ENCODE measurements around the gene PIP5K1B. TPM values are rescaled to one million over a fixed set of nuclear protein-coding genes. Genes with fewer than 3 reads are reported as not detected.
"Not testable (repeated sequence)": the region's sequence is repeated elsewhere in the genome, so short reads cannot be mapped to it uniquely, and the experiment has no call there.

PIP5K1B gene
- total RNA-seq, 6 donors from 2014 or later, result 22.4 to 76.8 (median 47.2) TPM

DNA sequence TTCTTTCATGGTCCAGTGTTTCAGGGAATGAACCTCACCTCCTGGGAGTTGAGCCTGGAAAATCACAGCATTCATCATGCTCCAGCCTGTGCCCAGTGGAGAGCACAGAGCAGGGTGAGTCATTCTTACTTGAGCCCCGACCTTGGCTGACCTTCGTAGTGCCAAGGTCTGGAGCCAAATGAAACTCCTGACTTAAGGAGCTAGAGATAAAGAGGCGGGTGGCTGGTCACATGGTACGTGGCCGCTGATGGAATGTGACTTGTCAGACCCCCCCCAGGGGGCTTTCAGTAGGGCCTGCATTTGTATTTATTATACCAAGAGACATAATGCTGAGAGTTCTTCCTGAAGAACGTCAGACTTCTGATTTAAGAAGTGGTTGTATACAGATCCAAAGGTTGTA lies 15.0 kb upstream of the PIP5K1B start:
- TF ChIP-seq, protein P1, sequence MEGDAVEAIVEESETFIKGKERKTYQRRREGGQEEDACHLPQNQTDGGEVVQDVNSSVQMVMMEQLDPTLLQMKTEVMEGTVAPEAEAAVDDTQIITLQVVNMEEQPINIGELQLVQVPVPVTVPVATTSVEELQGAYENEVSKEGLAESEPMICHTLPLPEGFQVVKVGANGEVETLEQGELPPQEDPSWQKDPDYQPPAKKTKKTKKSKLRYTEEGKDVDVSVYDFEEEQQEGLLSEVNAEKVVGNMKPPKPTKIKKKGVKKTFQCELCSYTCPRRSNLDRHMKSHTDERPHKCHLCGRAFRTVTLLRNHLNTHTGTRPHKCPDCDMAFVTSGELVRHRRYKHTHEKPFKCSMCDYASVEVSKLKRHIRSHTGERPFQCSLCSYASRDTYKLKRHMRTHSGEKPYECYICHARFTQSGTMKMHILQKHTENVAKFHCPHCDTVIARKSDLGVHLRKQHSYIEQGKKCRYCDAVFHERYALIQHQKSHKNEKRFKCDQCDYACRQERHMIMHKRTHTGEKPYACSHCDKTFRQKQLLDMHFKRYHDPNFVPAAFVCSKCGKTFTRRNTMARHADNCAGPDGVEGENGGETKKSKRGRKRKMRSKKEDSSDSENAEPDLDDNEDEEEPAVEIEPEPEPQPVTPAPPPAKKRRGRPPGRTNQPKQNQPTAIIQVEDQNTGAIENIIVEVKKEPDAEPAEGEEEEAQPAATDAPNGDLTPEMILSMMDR (IDR thresholded peaks at IDR 0.05), result no peak
- peak in 1 of 2 donors; percentile 47 for TF ChIP-seq POLR2AphosphoS5 (IDR thresholded peaks at IDR 0.05)
- TF ChIP-seq EP300 (IDR thresholded peaks at IDR 0.05), result peak in 1 of 4 donors; percentile 46
- peaks cover 0 to 4% (median 0%) of the 10 kb centered on the region in 4 donors for H3K4me1 ChIP-seq
- no peaks in the 10 kb centered on the region for H3K9me3 ChIP-seq
- H3K27me3 ChIP-seq, result no peaks in the 10 kb centered on the region
- no peaks in the 10 kb centered on the region for H3K36me3 ChIP-seq
- ATAC-seq (ENCODE audit: low FRiP score in 2 of 2), result peak; percentile 54 to 84
- 43 to 59% methylated on average over 6 of the region's 6 CpGs for WGBS, 2 donors
- peak in 1 of 2 donors; percentile 87 for DNase-seq
- H3K27ac ChIP-seq, result no peak overlapping the region
- no peak overlapping the region for H3K4me3 ChIP-seq

DNA sequence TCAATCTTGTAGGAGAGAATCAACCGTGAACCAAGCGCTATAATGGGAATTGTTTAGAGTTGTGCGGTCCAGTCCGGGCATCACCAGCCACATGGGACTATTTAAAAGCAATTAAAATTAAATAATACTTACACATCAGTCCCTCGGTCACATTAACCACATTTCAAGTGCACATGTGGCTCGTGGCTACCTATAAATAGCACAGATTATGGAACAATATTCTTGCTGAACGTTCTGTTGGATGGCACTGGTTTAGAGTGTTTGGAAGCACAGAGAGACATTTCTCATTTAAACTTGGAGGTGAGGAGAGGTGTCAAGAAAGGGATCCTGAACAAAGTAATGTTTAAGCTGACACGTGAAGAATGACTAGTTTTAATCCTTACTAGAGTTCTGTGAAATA lies 12.5 kb upstream of the PIP5K1B start:
- no peaks in the 10 kb centered on the region for H3K27me3 ChIP-seq
- ATAC-seq (ENCODE audit: low FRiP score in 2 of 2) (no peak), DNase-seq (no peak)
- TF ChIP-seq POLR2A (IDR thresholded peaks at IDR 0.05), result no peak
- H3K36me3 ChIP-seq, result no peaks in the 10 kb centered on the region
- H3K9me3 ChIP-seq, result no peaks in the 10 kb centered on the region
- 78 to 80% methylated on average over 8 of the region's 8 CpGs for WGBS, 2 donors
- H3K27ac ChIP-seq, result no peak overlapping the region
- peaks cover 0 to 4% (median 0%) of the 10 kb centered on the region in 4 donors for H3K4me1 ChIP-seq
- H3K4me3 ChIP-seq, result no peak overlapping the region

DNA sequence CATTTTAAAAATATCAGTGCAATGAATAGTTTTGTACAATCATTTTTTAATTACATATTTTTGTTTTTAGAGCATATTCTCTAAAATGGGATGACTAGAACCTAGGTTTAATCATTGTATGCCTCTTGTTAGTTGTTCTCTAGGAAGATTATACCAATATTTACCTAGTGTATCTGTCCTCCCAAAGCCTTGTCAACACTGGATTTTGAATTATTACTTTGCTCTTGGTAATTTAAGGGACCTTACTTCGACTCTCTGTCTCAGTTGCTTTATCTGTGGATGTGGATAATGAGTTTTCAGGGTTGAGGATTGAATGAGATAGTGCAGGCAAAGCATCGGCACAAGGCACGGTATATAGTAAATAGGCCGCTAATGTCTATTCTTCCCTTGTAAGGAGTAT lies 10.9 kb upstream of the PIP5K1B start:
- WGBS, 2 donors, result 87 to 88% methylated on average over 4 of the region's 4 CpGs
- Histone ChIP-seq H3K27me3 (no peaks in the 10 kb centered on the region), H3K4me3 (no peak overlapping the region), H3K36me3 (no peaks in the 10 kb centered on the region), H3K27ac (no peak overlapping the region), H3K4me1 (peaks cover 0 to 4% (median 0%) of the 10 kb centered on the region in 4 donors), H3K9me3 (no peaks in the 10 kb centered on the region)
- DNase-seq (no peak), ATAC-seq (ENCODE audit: low FRiP score in 2 of 2) (no peak)
- TF ChIP-seq, protein P1 (IDR thresholded peaks at IDR 0.05), result no peak
- TF ChIP-seq POLR2AphosphoS5 (IDR thresholded peaks at IDR 0.05) (no peak), POLR2A (IDR thresholded peaks at IDR 0.05) (no peak), EP300 (IDR thresholded peaks at IDR 0.05) (no peak)

DNA sequence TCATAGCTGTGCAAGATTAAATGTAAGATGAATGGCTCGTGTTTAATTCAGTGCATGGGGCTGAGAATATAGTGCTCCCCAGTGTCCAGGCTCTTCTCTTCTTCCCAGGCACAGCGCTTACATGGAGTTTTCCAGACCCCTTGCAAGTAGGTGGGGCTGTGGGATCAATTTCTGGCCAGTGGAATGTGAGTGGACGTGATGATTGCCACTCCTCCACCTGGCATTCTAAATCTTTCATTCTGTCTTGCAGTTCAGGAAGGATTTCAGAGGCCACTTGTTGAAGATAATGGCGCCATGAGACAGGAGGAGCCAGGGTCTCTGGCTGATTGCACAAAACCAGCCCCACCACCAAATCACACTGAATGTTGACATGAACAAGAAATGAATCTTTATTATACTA lies 7.2 kb upstream of the PIP5K1B start:
- Histone ChIP-seq H3K9me3 (no peaks in the 10 kb centered on the region), H3K27me3 (no peaks in the 10 kb centered on the region), H3K27ac (no peak overlapping the region), H3K4me3 (no peak overlapping the region), H3K36me3 (no peaks in the 10 kb centered on the region), H3K4me1 (peaks cover 0 to 4% (median 0%) of the 10 kb centered on the region in 4 donors)
- 75 to 82% methylated on average over 3 to 4 of the region's 4 CpGs for WGBS, 2 donors
- TF ChIP-seq EP300 (IDR thresholded peaks at IDR 0.05), result no peak
- TF ChIP-seq, protein P1 (IDR thresholded peaks at IDR 0.05), result no peak
- TF ChIP-seq POLR2AphosphoS5 (IDR thresholded peaks at IDR 0.05), result no peak
- no peak for TF ChIP-seq POLR2A (IDR thresholded peaks at IDR 0.05)
- ATAC-seq (ENCODE audit: low FRiP score in 2 of 2) (no peak), DNase-seq (no peak)

DNA sequence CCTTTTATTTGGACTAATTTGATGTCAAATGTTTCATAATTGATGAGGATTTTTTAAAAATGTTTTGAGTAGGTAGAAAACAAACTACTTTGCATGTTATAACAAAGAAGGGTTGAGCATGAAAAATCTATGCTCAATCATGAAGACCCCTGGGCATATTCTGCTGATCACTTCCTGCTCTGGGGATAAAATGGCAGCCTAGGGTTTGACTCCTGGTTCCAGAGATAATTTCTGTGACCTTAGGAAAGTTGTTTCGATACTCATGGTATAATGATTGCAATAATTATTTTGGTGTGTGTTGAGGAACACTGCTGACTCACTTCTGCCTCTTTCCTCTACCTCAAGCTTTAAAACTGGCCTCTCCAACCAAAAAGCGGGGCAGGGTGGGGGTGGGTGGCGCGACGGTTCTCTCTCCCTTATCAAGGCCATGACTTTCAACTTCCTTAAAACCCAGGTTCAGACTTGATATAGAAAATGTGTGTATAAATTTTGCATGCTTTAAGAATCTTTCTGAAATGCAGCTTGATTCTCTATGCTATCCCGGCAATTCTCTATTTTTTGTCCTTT lies 6.0 kb upstream of the PIP5K1B start:
- H3K4me1 ChIP-seq, result peaks cover 0 to 3% (median under 1%) of the 10 kb centered on the region in 4 donors
- no peak for TF ChIP-seq POLR2A (IDR thresholded peaks at IDR 0.05)
- TF ChIP-seq EP300 (IDR thresholded peaks at IDR 0.05), result no peak
- TF ChIP-seq, protein P1 (IDR thresholded peaks at IDR 0.05), result no peak
- H3K27ac ChIP-seq, result no peak overlapping the region
- 58 to 80% methylated on average over 6 of the region's 6 CpGs for WGBS, 2 donors
- H3K36me3 ChIP-seq, result no peaks in the 10 kb centered on the region
- no peaks in the 10 kb centered on the region for H3K9me3 ChIP-seq
- no peaks in the 10 kb centered on the region for H3K27me3 ChIP-seq
- H3K4me3 ChIP-seq, result no peak overlapping the region
- ATAC-seq (ENCODE audit: low FRiP score in 2 of 2) (no peak), DNase-seq (no peak)

DNA sequence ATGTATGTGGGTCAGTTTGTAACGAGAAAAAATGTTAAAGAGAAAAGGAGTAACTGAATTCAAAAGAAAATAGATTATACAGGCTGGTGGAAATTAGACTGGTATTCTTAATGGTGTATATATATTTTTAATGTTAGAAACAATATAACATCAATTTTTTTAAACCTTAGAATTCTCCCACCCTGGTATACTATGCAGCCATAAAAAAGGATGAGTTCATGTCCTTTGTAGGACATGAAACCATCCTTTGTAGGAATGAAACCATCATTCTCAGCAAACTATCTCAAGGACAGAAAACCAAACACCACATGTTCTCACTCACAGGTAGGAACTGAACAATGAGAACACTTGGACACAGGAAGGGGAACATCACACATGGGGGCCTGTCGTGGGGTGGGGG lies 5.4 kb upstream of the PIP5K1B start:
- H3K27me3 ChIP-seq; H3K4me1 ChIP-seq; H3K27ac ChIP-seq; DNase-seq; ATAC-seq (ENCODE audit: low FRiP score in 2 of 2); H3K4me3 ChIP-seq; H3K36me3 ChIP-seq; H3K9me3 ChIP-seq: not testable (repeated sequence)
- 86 to 87% methylated on average over 2 of the region's 2 CpGs for WGBS, 2 donors
